HS-5 (cell line): Measurements from ENCODE around the gene LRP2.

Experiments used
- DNase-seq: peaks from one replicate; pipeline ENCODE4 v3.0.0-alpha.2; 2012; ENCODE audit warnings: low read depth

LRP2 gene

GRCh38 chr2:169240405-169240804 lies 121.9 kb downstream of the LRP2 start:
- DNase-seq, result no peak

GRCh38 chr2:169237939-169238338 lies 124.4 kb downstream of the LRP2 start:
- no peak for DNase-seq

DNA sequence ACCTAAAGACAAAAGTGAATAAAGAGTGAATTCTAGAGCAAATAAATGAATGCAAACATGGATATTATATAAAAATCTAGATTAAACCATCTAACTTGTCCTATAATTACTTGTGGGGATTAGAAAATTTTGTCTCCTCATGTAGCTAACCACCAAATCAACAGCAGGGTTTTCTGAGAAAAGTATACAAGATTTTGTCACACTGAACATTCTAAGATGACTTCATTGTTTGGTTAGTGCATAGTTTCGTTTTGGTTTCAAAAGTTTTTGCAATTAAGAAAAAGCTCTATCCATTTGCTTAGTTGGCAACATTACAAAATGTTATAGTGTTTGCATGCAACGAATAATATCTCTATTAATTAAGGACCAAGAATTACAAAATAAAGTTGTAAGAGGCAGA lies 125.0 kb downstream of the LRP2 start:
- DNase-seq, result no peak

DNA sequence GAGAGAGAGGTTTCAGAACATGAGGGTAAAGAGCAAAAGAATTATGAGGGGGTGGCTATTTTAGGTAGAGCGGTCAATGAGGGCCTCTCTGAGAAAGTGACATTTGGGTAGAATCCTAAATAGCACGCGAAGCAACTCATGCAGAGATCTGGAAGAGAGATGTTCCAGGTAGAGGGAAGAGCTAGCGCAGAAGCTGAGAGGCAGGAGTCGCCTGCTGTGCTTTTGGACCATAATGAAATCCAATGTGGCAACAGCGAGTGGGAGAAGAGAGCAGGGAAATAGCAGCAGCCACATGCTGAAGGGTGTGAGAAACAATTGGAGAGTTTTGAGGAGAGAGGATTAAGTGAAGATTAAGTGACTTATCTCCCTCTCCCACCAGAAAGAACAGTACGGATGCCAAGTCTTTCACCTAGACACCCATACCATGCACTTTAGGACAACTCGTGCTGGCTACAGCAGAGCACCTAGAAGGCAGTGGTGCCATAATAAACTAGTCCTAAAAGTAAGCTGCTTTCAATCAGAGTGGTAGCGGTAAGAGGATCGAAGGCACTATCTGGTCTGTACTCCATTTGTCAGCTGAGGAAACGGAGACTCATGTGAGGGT lies 129.7 kb downstream of the LRP2 start:
- DNase-seq, result no peak

GRCh38 chr2:169230204-169230603 lies 132.1 kb downstream of the LRP2 start:
- no peak for DNase-seq

DNA sequence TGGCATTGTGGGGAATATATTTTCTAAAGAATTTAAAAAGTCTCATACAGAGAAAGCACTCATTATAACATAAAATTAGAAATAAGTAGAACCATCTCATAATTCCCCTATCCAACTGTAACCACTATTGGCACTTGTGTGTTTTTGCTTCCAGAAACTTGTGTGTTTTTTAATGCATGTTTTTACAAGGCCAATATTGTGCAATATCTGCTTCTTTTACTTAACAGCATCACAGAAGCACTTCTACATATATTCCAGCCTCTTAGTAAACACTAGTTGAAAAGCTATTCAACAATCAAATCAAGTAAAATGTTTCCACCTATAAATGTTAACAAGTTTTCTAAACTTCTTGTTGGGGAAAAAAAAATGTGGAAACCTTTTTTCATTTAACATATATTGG lies 132.7 kb downstream of the LRP2 start:
- DNase-seq, result no peak

- DNase-seq, result no peak
Observed at GRCh38 chr2:169225906-169226305, 136.4 kb downstream of the LRP2 start.

- no peak for DNase-seq
Observed at GRCh38 chr2:169225233-169225750, 137.0 kb downstream of the LRP2 start.

DNA sequence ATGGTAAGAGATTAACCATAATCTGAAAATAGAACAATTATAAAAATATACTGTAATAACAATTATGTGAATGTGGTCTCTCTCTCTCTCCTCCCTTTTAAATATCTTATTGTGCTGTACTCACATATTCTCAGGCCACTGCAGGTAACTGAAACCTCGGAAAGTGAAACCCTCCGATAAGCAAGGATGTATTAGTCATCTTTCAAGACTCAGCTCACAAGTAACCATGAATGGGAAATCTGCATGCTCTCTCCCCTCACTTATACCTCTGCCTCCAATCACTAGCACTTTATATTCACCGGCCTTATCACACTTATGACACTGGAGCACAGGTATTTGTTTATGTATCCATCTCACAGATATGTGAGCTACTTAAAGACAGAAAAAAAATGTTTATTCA lies 139.7 kb downstream of the LRP2 start:
- no peak for DNase-seq

- peak; percentile 6 for DNase-seq
Observed at GRCh38 chr2:169221745-169222369, 140.5 kb downstream of the LRP2 start.

DNA sequence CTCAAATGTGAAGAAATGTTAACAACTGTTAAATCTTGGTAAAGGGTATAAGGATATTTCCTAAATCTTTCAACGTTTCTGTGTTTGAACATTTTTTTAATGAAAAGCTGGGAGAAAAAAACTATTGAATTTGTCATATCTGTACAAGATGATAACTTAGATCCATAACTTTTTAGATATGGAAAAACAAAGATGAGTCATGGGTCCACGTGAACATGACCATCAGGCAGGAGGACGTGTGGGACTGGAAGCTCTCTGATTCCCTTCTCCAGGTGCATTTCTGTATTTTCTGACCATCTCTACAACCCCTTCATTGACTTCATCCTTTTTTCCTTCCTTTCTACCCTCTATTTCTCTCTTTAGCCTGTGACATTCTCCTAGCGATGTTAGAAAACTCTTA lies 151.4 kb downstream of the LRP2 start:
- DNase-seq, result no peak

- no peak for DNase-seq
Observed at GRCh38 chr2:169208026-169208425, 154.3 kb downstream of the LRP2 start.

- DNase-seq, result no peak
Observed at GRCh38 chr2:169205176-169205575, 157.2 kb downstream of the LRP2 start.

- DNase-seq, result no peak
Observed at GRCh38 chr2:169203952-169204351, 158.4 kb downstream of the LRP2 start.

DNA sequence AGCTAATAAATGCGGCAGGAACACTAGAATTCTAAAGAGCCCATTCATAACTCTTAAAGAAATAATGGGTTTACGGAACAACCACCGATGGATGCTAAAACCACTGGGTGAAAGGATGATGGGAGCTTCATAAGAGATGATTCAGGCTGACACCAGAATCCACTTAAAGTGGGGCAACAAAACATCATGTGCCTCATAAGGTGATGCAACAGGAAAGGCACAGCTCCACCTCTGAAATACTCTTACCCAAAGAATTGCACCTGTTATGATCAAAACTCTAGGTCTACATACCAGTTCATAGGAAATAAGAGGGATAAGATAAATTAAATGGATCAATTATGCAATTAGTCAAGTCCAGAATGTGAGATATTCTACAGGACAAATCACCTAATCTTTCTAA lies 161.6 kb downstream of the LRP2 start:
- DNase-seq, result no peak

GRCh38 chr2:169193618-169194017 lies 168.7 kb downstream of the LRP2 start:
- no peak for DNase-seq

DNA sequence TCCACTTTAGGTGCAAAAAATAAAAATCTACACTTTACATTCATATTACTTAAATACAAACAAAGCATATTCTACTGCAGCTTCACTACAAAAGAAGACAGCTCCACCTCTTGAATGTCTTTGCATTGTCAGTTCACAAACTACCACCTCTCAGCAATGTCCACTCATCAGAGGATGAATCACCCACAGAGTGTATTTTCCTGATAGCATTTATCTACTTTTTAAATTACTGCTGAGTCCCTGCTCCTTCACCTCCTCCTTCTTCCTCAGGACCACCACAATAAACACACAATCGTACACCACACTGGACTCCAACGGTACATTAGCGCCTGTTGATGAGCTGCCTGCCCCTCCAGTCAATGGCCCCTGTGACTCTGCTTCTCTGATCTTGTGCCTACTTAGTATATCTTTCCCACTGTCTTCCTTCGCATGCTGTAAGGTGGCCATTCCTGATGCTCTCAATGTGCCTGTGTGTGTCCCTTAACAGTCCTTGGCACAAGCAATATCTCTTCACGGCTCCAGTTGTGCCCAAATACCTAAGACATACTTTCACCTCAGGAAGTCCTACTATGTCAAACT lies 172.0 kb downstream of the LRP2 start:
- DNase-seq, result no peak

DNA sequence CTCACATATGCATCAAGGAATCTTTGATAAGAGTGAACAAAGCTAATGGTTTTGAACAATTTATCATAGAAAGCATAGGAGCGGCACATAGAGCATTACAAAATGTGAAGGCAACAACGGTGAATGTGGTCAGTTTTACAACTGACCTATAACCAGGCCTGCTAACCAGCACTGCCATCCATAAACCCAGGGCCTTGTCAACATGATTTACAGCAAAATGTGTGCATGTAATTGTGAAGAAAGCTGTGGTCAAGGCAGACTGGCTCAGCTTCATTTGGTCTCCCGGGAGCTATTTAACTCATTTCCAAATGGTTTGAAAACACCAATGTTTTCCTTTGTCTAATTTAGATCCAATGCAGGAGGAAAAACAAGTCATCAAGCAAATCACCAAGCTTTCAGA lies 173.2 kb downstream of the LRP2 start:
- DNase-seq, result no peak

DNA sequence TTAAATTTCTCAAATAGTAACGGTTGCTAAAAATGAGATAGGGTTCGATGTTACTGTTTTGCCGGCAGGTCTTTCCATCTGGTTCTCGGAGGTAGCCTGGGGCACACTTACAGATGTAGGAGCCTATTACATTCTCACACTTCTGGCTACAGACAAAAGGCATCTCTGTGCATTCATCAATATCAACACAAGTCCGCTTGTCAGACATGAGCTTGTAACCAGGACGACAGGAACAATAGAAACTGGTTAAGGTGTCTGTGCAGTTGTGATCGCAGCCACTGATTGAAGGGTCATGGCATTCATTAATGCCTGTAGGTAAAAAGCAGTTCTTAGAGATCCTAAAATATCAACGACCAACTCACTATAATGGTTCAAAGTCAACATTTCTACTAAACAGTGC lies 176.6 kb downstream of the LRP2 start:
- DNase-seq, result no peak

- peak; percentile 44 for DNase-seq
Observed at GRCh38 chr2:169184074-169184473, 178.3 kb downstream of the LRP2 start.

GRCh38 chr2:169182573-169182972 lies 179.8 kb downstream of the LRP2 start:
- no peak for DNase-seq

DNA sequence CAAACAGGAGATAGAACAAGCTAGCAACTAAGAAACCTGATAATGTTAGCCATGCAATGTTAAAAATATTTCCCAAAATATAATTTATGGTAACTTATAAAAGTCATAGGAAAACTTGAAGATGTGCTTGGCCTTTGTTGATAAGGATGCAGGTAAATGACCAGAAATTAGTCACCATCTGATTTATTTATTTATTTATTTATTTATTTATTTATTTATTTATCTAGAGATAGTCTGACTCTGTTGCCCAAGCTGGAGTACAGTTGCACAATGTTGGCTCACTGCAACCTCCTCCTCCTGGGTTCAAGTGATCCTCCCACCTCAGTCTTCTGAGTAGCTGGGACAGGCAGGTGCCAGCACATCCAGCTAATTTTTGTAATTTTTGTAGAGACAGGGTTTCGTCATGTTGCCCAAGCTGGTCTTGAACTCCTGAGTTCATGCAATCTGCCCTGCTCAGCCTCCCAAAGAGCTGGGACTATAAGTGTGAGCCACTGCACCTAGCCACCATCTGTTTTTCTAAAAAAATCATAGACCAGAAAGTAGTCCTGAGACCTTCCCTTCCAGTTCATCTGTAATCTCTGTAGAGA lies 183.4 kb downstream of the LRP2 start:
- DNase-seq, result no peak

DNA sequence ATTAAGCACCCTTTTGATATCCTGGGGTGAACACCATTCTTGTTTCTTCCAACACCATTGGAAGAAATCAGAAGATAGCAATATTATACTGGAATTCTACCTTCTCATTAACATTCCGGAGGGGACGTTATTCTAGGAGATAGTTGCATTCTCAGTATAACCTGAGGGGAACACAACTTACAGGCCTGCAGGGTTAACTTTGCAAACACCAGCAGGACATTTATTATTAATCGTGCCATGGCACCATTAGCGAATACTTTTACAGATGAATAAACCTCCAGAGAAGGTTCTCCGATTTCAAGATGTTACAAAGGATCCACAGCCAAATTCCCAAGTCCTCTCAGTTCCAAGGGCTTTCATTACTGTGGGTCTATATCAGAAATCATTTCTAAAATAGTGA lies 184.0 kb downstream of the LRP2 start:
- no peak for DNase-seq
